Adipocyte (in vitro differentiated cells): Measurements from ENCODE around the gene ZNF354C.

ENCODE experiments used
- DNase-seq: peaks from one replicate; pipeline ENCODE4 v3.0.0-alpha.2; 2015; ENCODE audit warnings: low read depth
- H3K27me3 ChIP-seq: replicated peaks from 2 replicates; pipeline ENCODE4 v1.7.0; 2013; ENCODE audit warnings: mild to moderate bottlenecking, low read length, moderate library complexity; ENCODE audit not compliant: control insufficient read depth, insufficient read depth
- H3K36me3 ChIP-seq: 2 replicates; pipeline ENCODE4 v1.7.0; 2013; ENCODE audit warnings: low read length, mild to moderate bottlenecking, moderate library complexity; ENCODE audit not compliant: control insufficient read depth, insufficient read depth, severe bottlenecking
- H3K4me1 ChIP-seq: 2 replicates; pipeline ENCODE4 v1.7.0; 2013; ENCODE audit warnings: mild to moderate bottlenecking, low read length, moderate library complexity; ENCODE audit not compliant: control insufficient read depth, insufficient read depth
- H3K4me3 ChIP-seq: 2 replicates; pipeline ENCODE4 v1.7.0; 2013; ENCODE audit warnings: mild to moderate bottlenecking, low read length, moderate library complexity
- H3K9ac ChIP-seq: 2 replicates; pipeline ENCODE4 v1.7.0; 2013; ENCODE audit warnings: mild to moderate bottlenecking, low read length, moderate library complexity
- H3K9me3 ChIP-seq: 2 replicates; pipeline ENCODE4 v1.7.0; 2013; ENCODE audit warnings: mild to moderate bottlenecking, low read length, moderate library complexity; ENCODE audit not compliant: control insufficient read depth

The ZNF354C gene

DNA sequence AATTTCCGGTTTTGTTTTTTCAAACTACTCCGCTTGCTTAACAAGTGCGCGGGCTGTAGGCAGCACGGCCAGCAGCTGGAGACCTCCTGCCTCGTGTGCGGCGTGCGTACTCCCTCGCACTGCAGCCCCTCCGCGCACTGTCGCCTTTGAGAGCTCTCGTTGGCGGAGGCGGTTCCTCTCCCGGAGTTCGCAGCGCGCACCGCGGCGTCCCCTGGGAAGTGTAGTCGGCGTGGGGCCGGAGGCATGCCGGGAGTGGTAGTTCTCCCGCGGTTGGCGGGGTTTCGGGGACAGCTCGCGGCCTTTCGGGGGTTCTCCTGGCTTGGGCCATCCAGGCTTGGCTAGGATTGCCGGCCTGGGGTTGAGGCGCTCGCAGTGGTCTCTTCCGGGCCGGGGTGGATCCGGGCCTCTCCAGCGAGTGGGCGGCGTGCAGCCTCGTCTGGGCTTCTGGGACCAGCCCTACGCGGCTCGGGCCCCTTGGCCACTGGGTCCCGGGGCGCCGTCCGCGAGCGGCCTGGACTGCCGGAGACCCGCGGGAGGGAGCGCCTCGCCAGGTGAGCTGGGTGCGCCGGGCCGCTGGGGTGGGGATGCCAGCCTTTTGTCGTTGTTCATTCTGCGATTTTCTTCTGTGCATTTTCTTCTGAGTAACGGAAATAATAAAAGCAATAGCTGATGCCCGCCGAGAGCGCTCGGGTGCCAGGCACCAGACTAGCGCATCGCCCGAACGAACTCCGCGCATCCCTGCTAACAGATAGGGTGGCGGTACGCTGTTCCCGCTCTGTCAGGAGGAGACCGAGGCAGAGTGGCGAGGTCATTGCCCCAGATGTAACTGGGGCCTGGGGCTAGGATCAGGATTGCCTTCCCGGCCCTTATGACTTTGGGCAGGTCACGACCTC is at the start of gene ZNF354C:
Gene ZNF354C (plus strand): TSS at position 258 of the 893 bp plus-strand sequence. CDS start 1,696 bp downstream, outside the sequence.
- H3K9ac ChIP-seq = peak within 1 kb of the TSS; percentile 90
- peaks cover 18% of the 10 kb centered on the region for H3K36me3 ChIP-seq
- H3K4me3 ChIP-seq = peak within 1 kb of the TSS; percentile 88
- peaks cover 3% of the 10 kb centered on the region for H3K9me3 ChIP-seq
- DNase-seq = peak; percentile 97
- H3K4me1 ChIP-seq = peaks cover 14% of the 10 kb centered on the region
- H3K27me3 ChIP-seq = no peaks in the 10 kb centered on the region

DNA sequence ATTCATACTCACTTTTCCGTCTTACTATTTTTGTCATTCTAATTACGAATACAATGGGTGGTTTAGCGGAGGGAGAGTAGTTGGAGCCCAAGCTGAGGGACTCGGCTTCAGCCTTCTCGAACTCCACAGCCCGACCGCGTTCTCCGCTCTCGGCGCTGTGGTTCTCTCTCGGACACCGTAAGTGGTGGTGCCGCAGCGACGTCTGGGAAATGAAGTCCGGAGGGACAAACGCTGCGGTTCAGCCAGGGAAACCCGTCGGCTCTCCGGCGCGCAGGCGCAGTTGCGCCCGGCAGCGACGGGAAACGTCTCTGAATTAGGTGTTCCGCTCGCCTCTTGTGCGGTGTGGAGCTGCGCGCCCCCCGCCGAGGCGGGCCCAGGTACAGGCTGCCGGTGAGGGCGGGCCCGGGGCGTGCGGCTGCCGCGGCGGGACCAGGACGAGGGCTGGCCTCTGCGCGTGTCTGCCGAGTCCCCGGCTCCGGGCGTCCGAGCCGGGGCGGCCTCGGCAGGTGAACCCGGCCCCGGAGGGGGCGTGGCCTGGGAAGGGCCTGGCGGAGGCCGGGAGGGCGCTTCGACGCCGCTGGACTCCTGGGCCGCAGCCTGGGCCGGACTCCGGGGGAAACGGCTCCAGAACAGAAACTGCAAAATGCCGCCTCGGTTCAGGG is 36.5 kb upstream of the ZNF354C start, which contains the start of gene ZNF879:
Gene ZNF879 (plus strand): TSS at position 277 of the 662 bp plus-strand sequence. CDS start 1,201 bp downstream, outside the sequence.
- H3K4me1 ChIP-seq = peaks cover 7% of the 10 kb centered on the region
- H3K27me3 ChIP-seq = no peaks in the 10 kb centered on the region
- H3K36me3 ChIP-seq = peaks cover 32% of the 10 kb centered on the region
- peak; percentile 97 for DNase-seq
- H3K9ac ChIP-seq = peak within 1 kb of the TSS; percentile 90
- H3K4me3 ChIP-seq = peak within 1 kb of the TSS; percentile 94
- H3K9me3 ChIP-seq = peaks cover 20% of the 10 kb centered on the region

DNA sequence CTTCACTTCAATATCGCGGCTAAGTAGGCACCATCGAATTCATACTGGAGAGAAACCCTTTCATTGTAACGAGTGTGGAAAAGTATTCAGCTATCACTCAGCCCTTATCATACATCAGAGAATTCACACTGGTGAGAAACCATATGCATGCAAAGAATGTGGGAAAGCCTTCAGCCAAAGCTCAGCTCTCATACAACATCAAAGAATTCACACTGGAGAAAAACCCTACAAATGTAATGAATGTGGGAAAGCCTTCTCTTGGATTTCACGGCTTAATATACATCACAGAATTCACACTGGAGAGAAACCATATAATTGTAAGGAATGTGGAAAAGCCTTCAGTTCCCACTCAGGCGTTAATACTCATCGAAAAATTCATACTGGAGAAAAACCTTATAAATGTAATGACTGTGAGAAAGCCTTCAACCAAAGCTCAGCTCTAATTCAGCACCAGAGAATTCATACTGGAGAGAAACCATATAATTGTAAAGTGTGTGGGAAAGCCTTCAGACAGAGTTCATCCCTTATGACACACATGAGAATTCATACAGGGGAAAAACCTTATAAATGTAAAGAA is 27.1 kb upstream of the ZNF354C start:
- peaks cover 64% of the 10 kb centered on the region for H3K36me3 ChIP-seq
- H3K4me1 ChIP-seq = no peaks in the 10 kb centered on the region
- H3K27me3 ChIP-seq = no peaks in the 10 kb centered on the region
- H3K9me3 ChIP-seq = peaks cover 96% of the 10 kb centered on the region
- DNase-seq = no peak
- no peak overlapping the region for H3K9ac ChIP-seq
- H3K4me3 ChIP-seq = peak overlapping the region; percentile 65

DNA sequence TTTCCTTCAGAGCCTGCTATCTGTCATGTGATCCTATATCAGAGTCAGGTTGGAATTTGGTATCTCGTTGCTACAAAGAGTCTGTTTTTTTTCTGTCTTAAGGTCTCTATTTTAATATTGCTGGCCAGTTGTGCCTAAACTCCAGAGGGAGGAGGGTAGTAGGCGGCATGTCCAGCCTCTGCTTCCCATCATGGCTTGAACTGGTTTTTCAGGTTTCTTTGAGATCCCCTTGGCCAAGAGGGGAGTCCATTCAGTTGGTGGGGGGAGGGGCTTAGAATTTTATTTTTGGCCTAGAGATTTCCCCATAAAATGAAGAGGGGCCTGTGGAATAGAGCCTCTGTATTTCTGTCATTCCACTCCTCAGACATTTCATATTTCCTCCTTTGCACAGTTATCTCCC is 15.4 kb upstream of the ZNF354C start:
- no peak for DNase-seq
- H3K36me3 ChIP-seq = no peaks in the 10 kb centered on the region

DNA sequence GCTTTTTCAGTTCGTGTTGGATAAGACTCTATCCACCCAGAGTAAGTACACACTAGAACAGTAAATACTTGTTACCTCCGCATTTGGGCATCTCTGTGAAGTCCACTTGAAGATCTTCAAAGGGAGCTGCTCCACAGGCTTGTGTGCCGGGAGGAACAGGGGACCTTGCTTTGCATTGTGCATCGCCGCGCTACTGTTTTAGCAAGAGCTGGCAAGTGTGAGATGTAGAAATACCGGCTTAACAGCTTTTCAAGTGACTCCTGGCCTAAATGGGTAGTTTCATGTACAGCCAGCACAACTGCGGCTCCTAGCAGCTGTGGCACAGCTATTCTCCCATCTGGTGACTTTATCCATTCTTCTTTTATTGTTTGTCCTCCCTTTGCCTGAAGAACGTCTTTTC is 8.4 kb upstream of the ZNF354C start:
- Histone ChIP-seq H3K9me3 (peaks cover 31% of the 10 kb centered on the region), H3K9ac (no peak overlapping the region)
- no peak for DNase-seq

More for the DNA sequence above, 15.4 kb upstream of the ZNF354C start:
- Histone ChIP-seq H3K27me3 (no peaks in the 10 kb centered on the region), H3K4me1 (no peaks in the 10 kb centered on the region), H3K4me3 (no peak overlapping the region), H3K9ac (no peak overlapping the region), H3K9me3 (peaks cover 24% of the 10 kb centered on the region)

DNA sequence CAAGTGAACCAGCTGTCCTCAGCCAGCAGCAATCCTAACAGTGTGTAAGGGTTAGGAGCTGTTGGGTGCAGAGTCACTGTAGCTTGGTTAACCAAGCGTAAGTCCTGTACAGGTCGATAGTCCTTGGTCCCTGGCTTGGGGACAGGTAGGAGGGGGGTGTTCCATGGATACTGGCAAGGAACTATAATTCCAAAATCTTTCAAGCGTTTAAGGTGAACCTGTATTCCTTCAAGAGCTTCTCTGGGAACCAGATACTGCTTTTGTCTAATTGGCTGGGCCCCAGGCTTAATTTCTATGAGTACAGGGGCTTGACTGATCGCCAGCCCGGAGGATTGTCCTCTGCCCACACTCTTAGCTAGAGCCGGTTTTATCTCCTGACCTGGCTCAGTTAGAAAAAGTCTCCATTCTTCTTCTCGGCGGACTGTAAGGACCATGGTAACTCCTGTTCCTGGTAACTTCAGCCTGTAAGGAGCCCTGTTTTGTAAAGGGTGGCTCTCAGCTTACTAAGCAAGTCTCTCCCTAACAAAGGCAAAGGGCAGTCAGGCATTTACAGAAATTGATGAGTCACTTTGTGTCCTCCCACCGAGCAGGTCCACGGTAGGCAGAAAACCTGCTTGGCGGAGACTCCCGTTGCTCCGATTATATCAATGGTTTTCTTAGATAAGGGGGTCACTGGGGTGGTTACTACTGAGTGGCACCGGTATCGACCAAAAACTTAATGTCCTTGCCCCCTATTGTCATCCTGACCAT is 6.0 kb upstream of the ZNF354C start:
- Histone ChIP-seq H3K27me3 (no peaks in the 10 kb centered on the region), H3K4me1 (no peaks in the 10 kb centered on the region), H3K9ac (no peak overlapping the region), H3K9me3 (peaks cover 21% of the 10 kb centered on the region), H3K4me3 (no peak overlapping the region), H3K36me3 (no peaks in the 10 kb centered on the region)
- DNase-seq = no peak

More for the DNA sequence above, 8.4 kb upstream of the ZNF354C start:
- Histone ChIP-seq H3K36me3 (no peaks in the 10 kb centered on the region), H3K4me1 (no peaks in the 10 kb centered on the region), H3K27me3 (no peaks in the 10 kb centered on the region), H3K4me3 (no peak overlapping the region)

DNA sequence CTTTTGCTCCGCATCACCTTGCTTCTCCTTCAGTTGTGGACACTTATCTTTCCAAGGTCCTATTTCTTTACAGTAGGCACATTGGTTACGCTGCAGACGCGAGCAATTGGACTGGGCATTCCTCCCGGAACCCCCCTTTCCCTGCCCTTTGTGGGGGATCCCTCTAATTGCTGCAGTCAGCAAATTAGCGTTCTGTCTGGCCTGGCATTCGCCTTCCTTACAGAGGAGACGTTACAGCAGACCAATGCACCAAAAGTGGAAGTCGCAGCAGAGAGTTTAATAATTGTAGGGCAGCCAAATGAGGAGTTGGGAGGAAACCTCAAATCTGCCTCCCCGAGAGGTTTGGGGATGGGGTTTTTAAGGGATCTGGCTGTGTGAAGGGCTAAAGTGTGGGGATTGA is 5.3 kb upstream of the ZNF354C start:
- Histone ChIP-seq H3K9me3 (peaks cover 21% of the 10 kb centered on the region), H3K27me3 (no peaks in the 10 kb centered on the region), H3K36me3 (no peaks in the 10 kb centered on the region), H3K9ac (no peak overlapping the region), H3K4me3 (no peak overlapping the region), H3K4me1 (peaks cover 4% of the 10 kb centered on the region)
- DNase-seq = no peak

DNA sequence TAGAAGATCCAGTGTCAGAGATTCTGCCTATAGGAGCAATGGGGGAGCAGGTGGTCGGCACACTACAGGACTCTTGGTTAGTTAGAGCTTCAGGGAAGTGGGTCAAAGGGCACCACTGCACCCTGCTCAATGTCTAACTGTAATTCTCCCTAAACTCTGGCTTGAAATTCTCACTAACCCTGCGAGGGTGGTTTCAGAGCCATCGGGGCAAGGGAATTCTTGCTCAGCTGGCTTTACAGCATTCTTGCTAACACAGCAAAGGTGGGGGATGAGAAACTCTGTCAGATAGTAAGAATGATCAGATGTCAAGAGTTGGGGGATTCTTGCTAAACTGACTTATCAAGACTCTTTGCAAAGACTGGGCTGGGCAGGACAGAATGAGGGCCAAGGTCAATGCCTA is 4.7 kb upstream of the ZNF354C start:
- no peak overlapping the region for H3K4me3 ChIP-seq
- DNase-seq = no peak
- H3K9ac ChIP-seq = no peak overlapping the region
- no peaks in the 10 kb centered on the region for H3K27me3 ChIP-seq
- H3K36me3 ChIP-seq = no peaks in the 10 kb centered on the region
- peaks cover 17% of the 10 kb centered on the region for H3K9me3 ChIP-seq
- H3K4me1 ChIP-seq = peaks cover 4% of the 10 kb centered on the region

DNA sequence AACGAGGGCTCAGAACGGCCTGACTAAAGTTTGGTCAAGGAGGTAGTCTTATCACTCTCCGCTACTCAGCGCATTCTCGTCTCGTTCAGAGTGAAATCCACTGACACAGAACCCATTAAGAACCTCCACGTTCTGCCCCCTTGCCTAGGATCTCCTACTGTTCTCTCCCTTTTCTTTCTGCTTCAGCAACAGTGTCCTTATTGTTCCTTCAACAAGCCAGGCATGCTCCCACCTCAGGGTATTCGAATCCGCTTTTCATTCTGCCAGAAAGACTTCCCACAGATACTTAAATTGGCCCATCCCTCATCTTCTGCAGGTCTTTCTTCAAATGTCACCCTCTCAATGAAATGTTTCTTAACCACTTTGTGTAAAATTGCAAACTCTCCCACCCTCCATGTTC is 4.3 kb upstream of the ZNF354C start:
- no peak for DNase-seq
- no peaks in the 10 kb centered on the region for H3K36me3 ChIP-seq
- peaks cover 6% of the 10 kb centered on the region for H3K4me1 ChIP-seq

DNA sequence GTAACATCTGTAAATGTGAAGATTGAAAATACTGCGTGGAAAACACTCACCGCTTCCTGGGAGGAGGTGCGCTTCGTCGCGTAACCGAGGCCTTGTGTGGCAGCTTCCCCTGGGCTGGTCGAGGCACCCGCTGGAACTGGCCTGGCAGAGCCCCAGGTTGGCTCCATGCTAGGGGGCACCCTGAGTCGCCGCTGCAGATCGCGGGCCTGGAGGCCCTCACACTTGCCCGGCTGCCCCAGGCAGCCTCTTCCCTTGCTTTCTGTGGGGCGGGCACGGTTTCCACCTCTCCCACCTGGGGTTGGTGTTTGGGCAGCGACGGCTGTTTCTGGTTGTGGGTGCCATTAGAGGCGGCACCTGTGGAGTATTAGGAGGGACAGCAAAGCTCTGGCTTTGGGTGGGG is 852 bp downstream of the ZNF354C start:
- peaks cover 25% of the 10 kb centered on the region for H3K36me3 ChIP-seq
- peak overlapping the region; percentile 88 for H3K4me3 ChIP-seq
- peak overlapping the region; percentile 90 for H3K9ac ChIP-seq
- H3K27me3 ChIP-seq = no peaks in the 10 kb centered on the region
- peaks cover 8% of the 10 kb centered on the region for H3K9me3 ChIP-seq
- H3K4me1 ChIP-seq = peaks cover 14% of the 10 kb centered on the region
- no peak for DNase-seq

More for the DNA sequence above, 4.3 kb upstream of the ZNF354C start:
- H3K4me3 ChIP-seq = no peak overlapping the region
- H3K9ac ChIP-seq = no peak overlapping the region
- H3K27me3 ChIP-seq = no peaks in the 10 kb centered on the region
- H3K9me3 ChIP-seq = peaks cover 13% of the 10 kb centered on the region
